SJSA1 (cell line): ENCODE measurements around the gene C1orf87. TPM values are rescaled to one million over a fixed set of nuclear protein-coding genes. Genes with fewer than 3 reads are reported as not detected.
A peak's percentile ranks its signal among the peaks of the same experiment; 100 is the strongest.

Experiments
- DNase-seq, 2 experiments: peaks; one replicate each; pipeline ENCODE4 v3.0.0-alpha.2; 2015 to 2020; ENCODE audit warnings: low spot score in 2 of 2, low read depth in 1 of 2
- H3K27ac ChIP-seq: fragments of 250-450 bp; sonication (Bioruptor Pico); 2 replicates; pipeline ENCODE4 v1.5.1; 2020; ENCODE audit warnings: mild to moderate bottlenecking, moderate library complexity
- H3K27me3 ChIP-seq: fragments of 250-450 bp; sonication (Bioruptor Pico); replicated peaks from 2 replicates; pipeline ENCODE4 v1.5.1; 2020; ENCODE audit warnings: mild to moderate bottlenecking, moderate library complexity
- H3K36me3 ChIP-seq: fragments of 250-450 bp; sonication (Bioruptor Pico); 2 replicates; pipeline ENCODE4 v1.5.1; 2020; ENCODE audit warnings: mild to moderate bottlenecking
- H3K4me1 ChIP-seq: fragments of 250-450 bp; sonication (Bioruptor Pico); replicated peaks from 2 replicates; pipeline ENCODE4 v1.6.1; 2021; ENCODE audit warnings: mild to moderate bottlenecking
- H3K4me3 ChIP-seq: fragments of 250-450 bp; sonication (Bioruptor Pico); 2 replicates; pipeline ENCODE4 v1.5.1; 2020; ENCODE audit warnings: mild to moderate bottlenecking
- H3K9me3 ChIP-seq: fragments of 250-450 bp; sonication (Bioruptor Pico); replicated peaks from 2 replicates; pipeline ENCODE4 v1.5.1; 2020; ENCODE audit warnings: mild to moderate bottlenecking
- total RNA-seq: library from RNA; depleted of rRNA; stranded (reverse); fragments of >200 nt; shearing (Covaris generic); gene quantifications from 2 replicates; pipeline ENCODE4 v1.2.3, GENCODE V29; 2014

The C1orf87 gene
- total RNA-seq, 1 experiment from 2014 or later, result not detected

DNA sequence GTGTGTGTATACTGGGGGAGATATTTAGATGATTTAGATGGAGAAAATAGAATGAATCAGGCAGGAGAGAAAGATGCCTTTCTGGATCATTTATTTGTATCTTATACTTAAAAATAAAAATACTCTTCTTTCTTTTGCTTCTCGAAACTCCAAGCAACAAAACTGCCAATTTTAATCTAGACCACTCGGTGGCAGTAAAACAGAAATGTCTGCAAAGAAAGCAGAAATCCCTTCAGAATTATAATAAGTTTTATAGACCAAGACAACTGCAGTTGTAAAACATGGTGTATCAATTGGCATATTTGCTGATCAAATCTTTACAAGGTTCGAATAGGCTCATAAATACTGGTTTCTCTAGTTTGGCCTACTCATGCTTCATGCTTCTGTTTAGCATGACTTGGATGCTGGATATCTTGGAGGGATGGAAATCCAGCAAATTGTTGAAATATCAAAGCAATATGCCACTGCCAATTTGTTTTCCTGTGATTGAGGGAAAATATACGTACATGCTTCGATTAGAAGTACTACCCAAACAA lies 15.1 kb upstream of the C1orf87 start:
- H3K27ac ChIP-seq, result no peak overlapping the region
- H3K27me3 ChIP-seq, result no peaks in the 10 kb centered on the region
- DNase-seq, result no peak
- no peak overlapping the region for H3K4me3 ChIP-seq
- H3K36me3 ChIP-seq, result no peaks in the 10 kb centered on the region
- H3K9me3 ChIP-seq, result no peaks in the 10 kb centered on the region; the same call in 1 of the 2 replicates
- no peaks in the 10 kb centered on the region for H3K4me1 ChIP-seq

DNA sequence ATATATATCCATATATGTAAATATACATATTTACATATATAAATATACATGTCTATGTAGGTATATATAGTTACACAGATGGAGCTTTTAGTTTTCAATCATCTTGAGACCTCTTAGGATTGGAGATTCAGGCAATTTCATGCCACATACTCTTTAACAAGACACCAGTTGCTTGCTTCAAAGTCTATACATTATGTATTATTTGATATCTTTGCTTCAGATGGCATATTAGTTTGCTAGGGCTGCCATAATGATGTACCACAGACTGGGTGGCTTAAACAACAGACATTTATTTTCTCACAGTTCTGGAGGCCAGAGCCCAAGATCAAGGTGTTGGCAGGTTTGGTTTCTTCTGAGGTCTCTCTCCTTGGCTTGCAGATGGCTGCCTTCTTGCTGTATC lies 14.1 kb upstream of the C1orf87 start:
- Histone ChIP-seq H3K9me3 (no peaks in the 10 kb centered on the region; the same call in 1 of the 2 replicates), H3K4me3 (no peak overlapping the region), H3K27me3 (no peaks in the 10 kb centered on the region), H3K27ac (no peak overlapping the region), H3K36me3 (no peaks in the 10 kb centered on the region), H3K4me1 (no peaks in the 10 kb centered on the region)
- DNase-seq, result no peak

DNA sequence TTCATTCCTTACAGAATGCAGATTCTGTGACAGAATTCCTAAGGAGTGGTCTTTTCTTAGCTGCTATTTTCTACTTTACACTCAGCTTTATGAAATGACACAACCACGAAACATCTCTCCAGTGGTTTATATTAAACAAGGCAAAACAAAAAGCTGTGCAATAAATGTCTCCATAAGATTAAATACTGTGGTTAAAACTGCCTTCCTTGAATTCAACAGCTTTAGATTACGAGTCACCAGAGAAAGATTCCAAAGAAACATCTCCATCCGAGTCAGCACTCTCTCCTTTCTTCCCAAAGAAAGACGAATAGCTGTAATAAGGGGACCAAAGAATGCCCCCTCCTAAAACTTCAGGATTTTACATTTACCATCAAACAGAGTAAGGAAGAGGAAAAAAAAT lies 4.6 kb upstream of the C1orf87 start:
- DNase-seq, result peak in 1 of 2 experiments; percentile 68
- Histone ChIP-seq H3K4me3 (no peak overlapping the region), H3K9me3 (no peaks in the 10 kb centered on the region), H3K36me3 (no peaks in the 10 kb centered on the region), H3K27me3 (no peaks in the 10 kb centered on the region), H3K4me1 (peaks cover 40% of the 10 kb centered on the region), H3K27ac (peak overlapping the region; percentile 69)

DNA sequence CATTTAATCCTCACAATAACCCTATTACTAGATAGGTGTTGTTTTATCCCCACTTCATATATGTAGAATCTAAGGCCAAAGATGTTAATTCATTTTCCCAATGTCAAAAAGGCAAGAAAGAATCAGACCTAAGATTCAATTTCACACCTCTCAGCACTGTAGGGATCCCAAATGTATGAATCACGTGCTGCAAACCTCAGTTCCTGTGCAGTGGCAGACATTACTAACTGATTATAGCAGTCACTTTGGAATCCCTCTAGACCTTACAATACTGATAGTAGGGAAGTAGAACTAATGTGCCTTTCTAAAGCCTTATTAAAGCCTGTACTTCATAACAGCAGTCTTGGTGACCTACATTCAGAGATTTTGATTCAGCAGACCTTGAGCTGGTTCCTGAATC lies 2.3 kb downstream of the C1orf87 start:
- DNase-seq, result no peak
- Histone ChIP-seq H3K27ac (no peak overlapping the region), H3K9me3 (no peaks in the 10 kb centered on the region), H3K27me3 (no peaks in the 10 kb centered on the region), H3K4me3 (no peak overlapping the region), H3K36me3 (no peaks in the 10 kb centered on the region), H3K4me1 (peaks cover 37% of the 10 kb centered on the region)

GRCh38 chr1:60069691-60070090 lies 3.9 kb downstream of the C1orf87 start:
- H3K4me3 ChIP-seq, result no peak overlapping the region
- DNase-seq, result no peak
- H3K36me3 ChIP-seq, result no peaks in the 10 kb centered on the region
- no peak overlapping the region for H3K27ac ChIP-seq
- no peaks in the 10 kb centered on the region for H3K9me3 ChIP-seq
- H3K4me1 ChIP-seq, result peaks cover 23% of the 10 kb centered on the region
- H3K27me3 ChIP-seq, result no peaks in the 10 kb centered on the region

GRCh38 chr1:60068393-60069045 lies 5.1 kb downstream of the C1orf87 start:
- Histone ChIP-seq H3K27ac (peak overlapping the region; percentile 32), H3K9me3 (no peaks in the 10 kb centered on the region), H3K27me3 (no peaks in the 10 kb centered on the region), H3K4me1 (peaks cover 22% of the 10 kb centered on the region), H3K4me3 (no peak overlapping the region), H3K36me3 (no peaks in the 10 kb centered on the region)
- DNase-seq, result peak in 1 of 2 experiments; percentile 50

GRCh38 chr1:60066001-60066400 lies 7.6 kb downstream of the C1orf87 start:
- no peaks in the 10 kb centered on the region for H3K27me3 ChIP-seq
- no peak overlapping the region for H3K27ac ChIP-seq
- peaks cover 22% of the 10 kb centered on the region for H3K4me1 ChIP-seq
- no peaks in the 10 kb centered on the region for H3K9me3 ChIP-seq
- no peak for DNase-seq
- H3K4me3 ChIP-seq, result no peak overlapping the region
- H3K36me3 ChIP-seq, result no peaks in the 10 kb centered on the region

DNA sequence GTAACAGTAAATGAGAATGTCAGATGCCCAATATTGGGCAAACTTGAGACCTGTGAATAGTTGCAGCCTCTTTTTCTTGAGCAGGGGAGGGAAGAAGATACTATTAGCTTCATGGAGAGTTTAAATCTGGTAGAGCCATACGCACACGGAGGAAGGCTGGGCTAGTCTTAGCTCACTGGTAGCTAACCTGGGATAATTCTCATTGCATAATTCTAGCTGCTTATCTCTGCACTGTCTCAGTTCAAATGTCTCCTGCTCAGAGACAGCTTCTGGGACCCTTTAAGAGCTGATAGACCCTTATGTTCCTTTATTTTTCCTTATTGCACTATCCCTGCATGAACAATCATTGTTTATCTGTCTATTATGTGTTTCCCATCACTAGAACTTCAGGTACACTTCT lies 8.4 kb downstream of the C1orf87 start:
- Histone ChIP-seq H3K9me3 (no peaks in the 10 kb centered on the region), H3K27me3 (no peaks in the 10 kb centered on the region), H3K36me3 (no peaks in the 10 kb centered on the region), H3K4me3 (no peak overlapping the region), H3K27ac (no peak overlapping the region), H3K4me1 (peaks cover 22% of the 10 kb centered on the region)
- no peak for DNase-seq

DNA sequence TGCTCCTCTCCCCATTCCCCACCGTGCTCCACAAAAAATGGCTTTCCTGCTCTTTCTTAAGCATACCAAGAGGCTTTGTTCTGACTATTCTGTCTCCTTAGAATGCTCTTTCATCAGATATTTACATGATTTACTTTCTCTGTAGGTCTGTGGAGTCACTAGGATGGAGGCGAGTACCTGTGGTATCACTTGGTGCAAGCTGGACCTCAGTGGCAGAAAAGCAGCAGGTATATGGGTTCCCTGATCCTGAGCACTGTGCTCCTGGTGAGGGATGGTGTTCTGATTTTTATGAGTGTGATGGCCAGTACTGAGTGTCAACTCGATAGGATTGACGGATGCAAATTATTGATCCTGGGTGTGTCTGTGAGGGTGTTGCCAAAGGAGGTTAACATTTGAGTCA lies 10.0 kb downstream of the C1orf87 start:
- Histone ChIP-seq H3K36me3 (no peaks in the 10 kb centered on the region), H3K27me3 (no peaks in the 10 kb centered on the region)
- no peak for DNase-seq

GRCh38 chr1:60059468-60059867 lies 14.1 kb downstream of the C1orf87 start:
- Histone ChIP-seq H3K27ac (no peak overlapping the region), H3K9me3 (no peaks in the 10 kb centered on the region), H3K4me3 (no peak overlapping the region), H3K36me3 (no peaks in the 10 kb centered on the region), H3K27me3 (no peaks in the 10 kb centered on the region), H3K4me1 (peaks cover 9% of the 10 kb centered on the region)
- DNase-seq, result no peak

More for the DNA sequence above, 10.0 kb downstream of the C1orf87 start:
- H3K27ac ChIP-seq, result no peak overlapping the region
- H3K4me3 ChIP-seq, result no peak overlapping the region
- no peaks in the 10 kb centered on the region for H3K9me3 ChIP-seq
- H3K4me1 ChIP-seq, result peaks cover 9% of the 10 kb centered on the region

DNA sequence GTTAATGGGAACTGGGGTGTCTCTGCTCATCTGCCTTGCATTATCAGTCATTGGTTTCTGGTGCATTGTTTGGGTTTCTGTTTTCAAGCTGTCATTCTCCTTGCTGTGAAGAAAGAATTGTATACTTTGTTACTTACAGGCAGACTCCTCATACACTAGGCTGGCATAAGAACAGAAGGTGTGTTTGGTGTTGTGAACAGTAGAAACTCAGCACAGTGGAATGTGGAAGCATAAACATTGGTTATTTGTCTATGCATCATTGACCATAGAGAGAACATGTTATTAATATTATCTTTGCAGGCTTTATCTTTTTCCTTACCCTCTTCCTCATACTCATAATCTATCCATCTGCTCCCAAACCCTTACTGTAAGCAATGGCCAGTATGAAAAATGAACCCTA lies 18.2 kb downstream of the C1orf87 start:
- peak in 1 of 2 experiments; percentile 42 for DNase-seq
- no peak overlapping the region for H3K27ac ChIP-seq
- H3K36me3 ChIP-seq, result no peaks in the 10 kb centered on the region
- H3K9me3 ChIP-seq, result no peaks in the 10 kb centered on the region
- no peak overlapping the region for H3K4me3 ChIP-seq
- H3K27me3 ChIP-seq, result no peaks in the 10 kb centered on the region
- H3K4me1 ChIP-seq, result peaks cover 9% of the 10 kb centered on the region

DNA sequence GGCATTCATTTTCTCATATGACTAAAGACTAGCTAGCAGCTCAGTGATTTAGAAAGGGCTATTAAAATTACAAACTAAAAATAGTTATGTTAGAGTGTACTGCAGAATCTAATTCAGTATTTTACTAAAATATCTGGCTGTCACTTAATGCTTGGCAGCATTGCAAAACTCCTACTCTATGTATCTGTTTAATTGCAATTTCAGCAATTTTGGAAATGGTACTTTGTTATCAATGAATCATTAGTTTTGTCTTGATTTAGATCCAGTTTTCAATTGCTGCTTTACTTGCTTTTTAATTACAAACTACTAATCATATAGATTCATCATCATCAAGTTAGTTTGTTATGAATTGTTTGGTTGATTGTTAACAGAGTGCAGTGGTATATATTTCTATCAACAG lies 19.2 kb downstream of the C1orf87 start:
- Histone ChIP-seq H3K9me3 (no peaks in the 10 kb centered on the region), H3K4me1 (peaks cover 9% of the 10 kb centered on the region), H3K4me3 (no peak overlapping the region), H3K27me3 (no peaks in the 10 kb centered on the region), H3K36me3 (no peaks in the 10 kb centered on the region), H3K27ac (no peak overlapping the region)
- no peak for DNase-seq

- peaks cover 9% of the 10 kb centered on the region for H3K4me1 ChIP-seq
- no peaks in the 10 kb centered on the region for H3K9me3 ChIP-seq
- H3K36me3 ChIP-seq, result no peaks in the 10 kb centered on the region
- no peak overlapping the region for H3K4me3 ChIP-seq
- H3K27ac ChIP-seq, result no peak overlapping the region
- DNase-seq, result no peak
- no peaks in the 10 kb centered on the region for H3K27me3 ChIP-seq
Observed at GRCh38 chr1:60052601-60053000, 21.0 kb downstream of the C1orf87 start.

DNA sequence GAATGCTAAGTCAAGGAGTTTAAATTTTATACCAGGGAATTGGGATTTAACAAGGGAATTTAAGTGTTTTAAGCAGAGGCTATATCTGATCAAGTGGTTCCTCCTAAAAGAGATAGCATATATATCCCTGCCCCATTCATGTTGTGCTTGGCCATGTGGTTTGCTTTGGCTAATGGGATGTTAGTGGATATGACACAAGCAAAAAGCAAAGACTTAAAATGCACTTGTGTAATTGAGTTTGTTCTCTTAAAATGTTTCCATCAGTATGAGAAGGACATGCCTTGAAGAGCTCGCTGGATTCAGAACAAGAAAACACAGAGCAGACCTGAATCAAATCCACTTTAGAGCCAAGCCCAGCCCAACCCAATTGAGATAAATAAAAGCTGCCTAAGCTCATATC lies 22.4 kb downstream of the C1orf87 start:
- Histone ChIP-seq H3K4me1 (peaks cover 9% of the 10 kb centered on the region), H3K27me3 (no peaks in the 10 kb centered on the region), H3K27ac (no peak overlapping the region), H3K4me3 (no peak overlapping the region), H3K36me3 (no peaks in the 10 kb centered on the region), H3K9me3 (no peaks in the 10 kb centered on the region)
- DNase-seq, result no peak

DNA sequence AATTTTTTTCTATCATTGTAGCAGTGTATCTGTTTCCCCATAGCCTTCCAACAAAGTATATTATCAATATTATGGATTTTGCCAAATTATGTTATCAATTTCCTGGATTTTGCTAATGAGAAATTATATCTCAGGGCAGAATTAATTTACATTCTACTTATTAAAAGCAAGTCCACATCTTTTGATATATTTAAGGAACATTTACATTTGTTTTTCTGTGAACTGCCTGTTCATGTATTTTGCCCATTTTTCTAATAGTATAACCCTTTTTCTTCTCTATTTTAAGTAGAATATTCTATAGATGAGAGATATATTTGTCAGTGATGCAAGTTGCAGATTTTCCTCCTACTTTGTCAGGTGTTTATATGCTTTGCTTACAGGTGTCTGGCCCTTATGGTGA lies 24.4 kb downstream of the C1orf87 start:
- H3K27me3 ChIP-seq, result no peaks in the 10 kb centered on the region
- no peak for DNase-seq
- no peaks in the 10 kb centered on the region; the same call in 1 of the 2 replicates for H3K4me1 ChIP-seq
- H3K9me3 ChIP-seq, result no peaks in the 10 kb centered on the region
- no peaks in the 10 kb centered on the region for H3K36me3 ChIP-seq
- no peak overlapping the region for H3K4me3 ChIP-seq
- H3K27ac ChIP-seq, result no peak overlapping the region
